Measurements from ENCODE around the gene CMIP.

The CMIP gene

GRCh38 chr16:81587626-81588160 is 143.1 kb downstream of the CMIP start:
- no peak for DNase-seq (ENCODE audit: low spot score)

GRCh38 chr16:81588326-81589081 is 143.9 kb downstream of the CMIP start:
- no peak for DNase-seq (ENCODE audit: low spot score)

DNA sequence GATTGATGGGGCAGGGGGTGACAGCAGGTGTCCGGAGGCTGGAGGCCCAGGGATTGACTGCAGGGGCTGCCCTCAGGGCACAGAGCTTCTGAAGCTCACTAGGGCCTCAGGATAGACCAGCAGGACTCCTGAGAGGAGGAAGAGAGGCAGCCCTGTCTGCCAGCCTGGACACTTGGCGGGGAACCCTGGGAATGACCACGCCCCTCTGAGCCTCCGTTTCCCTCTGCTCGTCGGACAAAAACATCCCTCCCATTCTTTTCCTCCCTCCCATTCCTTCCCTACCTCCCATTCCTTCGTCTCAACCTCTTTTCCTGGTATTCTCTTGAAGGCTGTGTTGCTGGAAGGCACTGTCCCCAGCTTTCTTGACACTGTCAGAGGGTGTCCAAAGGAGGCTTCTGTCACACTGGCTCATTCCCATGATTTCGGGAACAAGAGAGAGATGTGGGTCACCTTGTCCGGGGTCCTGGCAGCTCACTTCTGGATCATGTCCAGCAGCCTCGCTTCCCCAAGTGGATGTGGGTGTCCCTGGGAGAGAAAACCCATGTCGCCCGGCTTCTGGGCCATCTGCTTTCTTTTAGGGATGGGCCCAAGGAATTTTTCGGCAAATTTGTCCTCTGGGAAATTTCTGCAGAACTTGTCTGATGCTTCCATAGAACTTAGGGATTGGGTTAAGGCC is 145.5 kb downstream of the CMIP start:
- DNase-seq (ENCODE audit: low spot score) = no peak

GRCh38 chr16:81590714-81591544 is 146.3 kb downstream of the CMIP start:
- DNase-seq (ENCODE audit: low spot score) = peak; percentile 26

DNA sequence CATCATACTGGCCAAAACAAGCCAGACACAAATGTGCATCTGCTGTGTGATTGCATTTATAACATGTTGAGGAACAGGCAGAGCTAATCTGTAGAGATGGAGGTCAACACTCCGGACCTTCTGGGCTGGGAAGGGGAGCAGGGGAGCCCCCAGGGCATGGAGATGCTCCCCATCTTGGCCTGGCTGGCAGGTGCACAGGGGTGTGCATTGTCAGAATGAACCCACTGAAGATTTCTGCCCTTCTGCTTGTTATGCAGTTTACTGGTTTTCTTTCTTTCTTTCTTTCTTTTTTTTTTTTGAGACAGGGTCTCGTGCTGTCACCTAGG is 146.9 kb downstream of the CMIP start:
- DNase-seq (ENCODE audit: low spot score) = no peak

DNA sequence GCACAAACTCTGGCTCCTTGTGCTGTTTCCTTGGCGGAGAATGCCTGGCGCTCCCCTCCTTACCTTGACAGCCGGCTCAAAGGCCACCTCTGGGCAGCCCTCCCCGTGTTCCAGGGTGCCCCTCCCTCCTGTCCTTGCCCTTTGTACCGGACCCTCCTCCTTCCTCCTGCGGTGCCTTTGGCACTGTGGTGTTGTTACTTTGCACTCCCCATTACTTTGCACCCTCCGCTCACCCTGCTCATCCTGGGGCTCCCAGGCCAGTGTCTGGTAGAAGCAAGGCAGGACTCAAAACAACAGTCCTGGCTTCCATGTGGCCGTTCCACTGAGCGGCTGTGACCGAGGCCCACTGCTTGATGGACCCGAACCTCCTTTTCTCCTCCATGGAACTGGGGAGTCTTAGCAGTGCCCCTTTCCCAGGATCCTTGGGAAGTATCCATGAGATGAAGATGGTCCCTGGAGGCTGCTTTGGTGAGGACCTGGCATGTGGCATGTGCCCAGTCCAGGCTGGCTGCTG is 147.8 kb downstream of the CMIP start:
- DNase-seq (ENCODE audit: low spot score) = no peak

DNA sequence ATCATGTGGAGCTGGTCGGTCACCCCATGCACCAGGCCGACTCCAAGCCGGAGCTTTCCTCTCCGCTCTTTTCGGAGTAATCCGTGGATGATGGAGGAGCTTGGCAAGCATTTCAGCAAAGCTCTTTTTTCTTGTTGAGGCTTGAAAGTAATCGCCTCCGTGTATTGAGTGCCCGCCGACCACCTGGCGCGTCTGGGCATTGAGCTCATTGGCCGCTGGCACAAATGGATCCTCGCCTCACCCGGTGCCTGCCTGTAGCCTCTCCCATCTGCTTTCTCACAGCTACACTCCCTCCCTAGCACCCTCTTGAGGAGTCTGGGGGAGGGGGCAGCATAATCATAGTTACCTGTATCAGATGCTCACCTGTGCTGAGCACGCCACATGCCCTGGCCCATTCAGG is 148.9 kb downstream of the CMIP start:
- no peak for DNase-seq (ENCODE audit: low spot score)

DNA sequence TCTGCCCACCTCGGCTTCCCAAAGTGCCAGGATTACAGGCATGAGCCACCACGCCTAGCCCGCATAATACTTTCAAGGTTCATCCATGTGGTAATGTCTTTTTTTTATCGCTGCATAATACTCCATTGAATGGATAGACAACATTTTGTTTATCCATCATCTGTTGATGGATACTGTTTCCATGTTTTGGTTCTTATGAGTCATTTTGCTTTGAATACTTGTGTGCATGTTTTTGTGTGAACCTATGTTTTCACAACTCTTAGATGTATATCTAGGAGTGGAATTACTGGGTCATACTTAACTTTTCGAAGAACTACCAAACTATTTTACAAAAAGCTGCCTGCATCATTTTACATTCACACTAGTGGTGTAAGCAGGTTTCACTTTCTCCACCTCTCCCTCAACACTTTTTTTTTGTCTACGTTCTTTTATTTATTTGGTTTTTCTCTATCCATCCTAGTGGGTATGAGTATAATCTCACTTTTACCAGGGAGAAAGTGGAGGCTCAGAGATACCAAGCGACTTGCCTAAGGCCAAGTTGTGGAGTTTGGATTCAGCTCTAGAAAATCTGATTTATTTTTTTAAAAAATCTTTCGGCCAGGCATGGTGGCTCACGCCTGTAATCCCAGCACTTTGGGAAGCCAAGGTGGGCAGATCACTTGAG is 151.2 kb downstream of the CMIP start:
- no peak for DNase-seq (ENCODE audit: low spot score)

DNA sequence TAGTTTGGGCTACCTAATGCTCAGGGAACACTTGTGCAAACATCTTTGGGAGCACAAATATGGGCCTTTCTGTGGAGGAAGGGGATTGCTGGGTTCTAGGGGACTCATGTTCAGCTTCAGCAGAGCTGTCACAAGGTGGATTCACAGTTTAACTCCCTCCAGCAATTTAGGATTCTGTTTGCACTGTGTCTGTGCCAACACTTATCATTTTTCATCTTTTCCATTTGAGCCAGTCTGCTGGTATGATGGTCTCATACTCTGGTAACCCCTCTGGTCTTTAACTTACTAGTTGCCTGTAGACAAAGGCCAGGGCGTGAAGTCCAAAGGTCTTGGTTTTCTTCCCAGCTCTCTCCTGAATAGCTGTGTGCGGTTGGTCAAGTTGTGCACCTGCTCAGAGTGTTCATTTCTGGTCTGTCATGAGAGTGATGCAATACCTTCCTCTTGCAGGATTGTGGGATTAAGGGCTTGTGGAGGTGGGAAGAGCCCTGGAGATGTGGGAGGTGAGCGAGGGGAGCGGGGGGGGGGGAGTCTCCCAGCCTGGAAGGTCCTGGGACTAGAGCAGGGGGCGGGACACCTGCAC is 152.6 kb downstream of the CMIP start:
- DNase-seq (ENCODE audit: low spot score) = no peak

- no peak for DNase-seq (ENCODE audit: low spot score)
Observed at GRCh38 chr16:81598083-81598482, 153.5 kb downstream of the CMIP start.

- DNase-seq (ENCODE audit: low spot score) = no peak
Observed at GRCh38 chr16:81599034-81599744, 154.6 kb downstream of the CMIP start.

- DNase-seq (ENCODE audit: low spot score) = no peak
Observed at GRCh38 chr16:81600275-81600674, 155.7 kb downstream of the CMIP start.

GRCh38 chr16:81601008-81601428 is 156.4 kb downstream of the CMIP start:
- DNase-seq (ENCODE audit: low spot score) = no peak

DNA sequence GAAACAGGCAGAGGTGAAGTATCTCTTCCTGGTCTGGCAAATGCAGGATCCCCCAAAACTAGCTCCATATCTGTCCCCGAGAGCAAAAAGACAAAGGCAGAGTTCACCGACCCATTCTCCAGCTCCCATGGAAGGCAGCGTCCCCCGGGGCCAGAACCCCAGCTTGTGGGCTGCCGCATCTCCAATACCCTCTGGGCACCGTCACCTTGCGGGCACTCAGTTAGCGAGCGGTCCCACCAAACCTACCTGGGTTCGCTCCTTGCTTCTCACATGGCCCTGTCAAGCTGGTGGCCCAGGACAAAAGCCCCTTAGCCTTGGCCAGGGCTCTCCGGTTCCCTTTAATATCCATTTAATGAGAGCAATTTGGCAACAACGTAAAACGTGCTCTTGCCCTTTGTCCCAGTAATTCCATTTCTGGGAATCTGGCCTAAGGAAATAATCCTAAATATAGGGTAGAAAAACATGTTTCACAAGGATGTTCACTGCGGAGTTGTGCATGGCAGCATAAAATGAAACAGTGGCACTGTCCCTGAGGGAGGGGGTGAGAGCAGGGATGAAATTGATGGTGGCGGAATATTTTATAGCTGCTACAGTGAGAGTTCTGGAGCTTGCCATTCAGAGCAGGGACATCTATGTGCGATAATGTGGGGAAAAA is 157.1 kb downstream of the CMIP start:
- no peak for DNase-seq (ENCODE audit: low spot score)

DNA sequence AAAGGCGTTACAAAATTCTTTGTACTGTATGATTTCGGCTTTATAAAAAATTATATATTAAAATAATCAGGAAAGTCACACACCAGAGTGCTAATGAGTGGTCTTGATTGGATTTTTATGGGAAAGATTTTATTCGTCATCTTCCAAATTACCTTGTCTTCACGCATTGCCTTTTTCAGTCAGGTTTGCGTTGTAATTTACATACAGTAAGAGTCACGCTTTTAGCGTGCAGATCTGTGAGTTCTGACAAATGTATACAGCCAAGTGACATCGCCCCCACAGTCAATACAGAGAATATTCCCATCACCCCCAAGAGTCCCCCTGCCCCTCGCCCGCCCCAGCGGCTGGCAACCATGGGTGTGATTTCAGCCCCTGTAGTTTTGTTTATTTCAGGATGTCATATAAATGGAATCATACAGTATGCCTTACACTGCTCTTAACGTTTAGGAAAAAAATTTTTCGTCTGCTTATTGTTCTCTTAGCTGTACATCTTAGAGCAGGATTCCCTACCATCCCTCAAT is 157.7 kb downstream of the CMIP start:
- no peak for DNase-seq (ENCODE audit: low spot score)

DNA sequence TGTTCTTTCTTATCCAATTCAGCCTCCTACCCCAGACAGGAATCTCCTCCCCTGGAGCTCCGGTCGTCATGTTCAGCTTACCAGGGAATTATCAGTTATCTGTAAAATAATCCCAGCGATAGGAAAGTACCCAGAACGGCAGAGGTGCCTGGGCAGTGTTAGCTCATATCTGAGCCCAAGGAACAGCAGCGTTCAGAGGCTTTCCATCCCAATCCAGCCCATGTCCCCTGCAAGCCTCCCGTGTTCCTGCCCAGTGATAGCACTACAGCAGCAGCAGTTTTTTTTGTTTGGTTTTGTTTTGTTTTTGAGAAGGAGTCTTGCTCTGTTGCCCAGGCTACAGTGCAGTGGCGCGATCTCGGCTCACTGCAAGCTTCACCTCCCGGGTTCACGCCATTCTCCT is 158.2 kb downstream of the CMIP start:
- no peak for DNase-seq (ENCODE audit: low spot score)

- no peak for DNase-seq (ENCODE audit: low spot score)
Observed at GRCh38 chr16:81604960-81605383, 160.4 kb downstream of the CMIP start.

- DNase-seq (ENCODE audit: low spot score) = no peak
Observed at GRCh38 chr16:81606039-81606438, 161.4 kb downstream of the CMIP start.

DNA sequence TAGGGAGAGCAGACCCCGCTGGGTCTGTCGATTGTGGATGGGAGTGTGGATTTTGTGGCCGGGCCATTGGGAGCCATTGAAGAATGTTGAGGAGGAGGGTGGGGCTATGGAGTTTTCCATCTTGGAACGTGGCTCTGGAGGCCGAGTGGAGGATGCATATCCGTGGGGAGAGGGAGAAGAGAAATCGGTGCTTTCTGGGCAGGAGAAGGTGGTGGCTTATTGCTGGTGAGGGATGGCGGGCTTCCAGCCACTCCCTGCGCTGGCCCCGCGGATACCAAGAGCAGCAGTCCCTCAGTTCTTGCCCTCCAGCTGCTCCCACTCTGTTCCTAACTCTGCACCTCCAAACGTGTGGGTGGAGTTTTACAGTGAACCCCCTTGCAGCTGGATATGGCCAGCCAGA is 162.4 kb downstream of the CMIP start:
- DNase-seq (ENCODE audit: low spot score) = no peak

Measured in NAMALWA (cell line).